Measurements from ENCODE around the gene MGAT1. TPM values are rescaled to one million over a fixed set of nuclear protein-coding genes. Genes with fewer than 3 reads are reported as not detected.

MGAT1 gene
- total and polyA plus RNA-seq, 2 of the 8 experiments (the other 6 are each of a cell fraction or from before 2014, with no cell fraction given), result 66.8 to 77.0 TPM

GRCh38 chr5:180736536-180736935 is 66.1 kb downstream of the MGAT1 start:
- no peak overlapping the region for H2AK5ac ChIP-seq (ENCODE audit: low read depth, low read length)
- H2BK20ac ChIP-seq (ENCODE audit: low read length), result no peak overlapping the region
- no peak overlapping the region for H3K18ac ChIP-seq (ENCODE audit: extremely low read depth, low read length)
- no peaks in the 10 kb centered on the region for H3K9me3 ChIP-seq (ENCODE audit: insufficient read depth in 2 of 2, low read depth in 1 of 2, low read length in 1 of 2)
- H4K5ac ChIP-seq (ENCODE audit: insufficient read length, low read depth, low read length), result no peak overlapping the region
- 0 out of 7 replicates have a peak, but pooled peaks cover 0 to 2% (median 0%) of the 10 kb centered on the region in 4 experiments for H3K27me3 ChIP-seq (replicated peaks in 1 of 4; ENCODE audit: control insufficient read depth in 3 of 4, extremely low read depth in 1 of 4, insufficient read depth in 3 of 4, low read length in 3 of 4)
- H3K27ac ChIP-seq (ENCODE audit: low read depth, low read length), result no peak overlapping the region
- H2BK120ac ChIP-seq (replicated peaks; ENCODE audit: low read depth, low read length), result no peak overlapping the region
- H2AFZ ChIP-seq (ENCODE audit: low read length), result no peak overlapping the region
- no peak overlapping the region for H4K91ac ChIP-seq (replicated peaks; ENCODE audit: insufficient read length, low read length)
- no peak for FAIRE-seq
- no peak overlapping the region for H4K8ac ChIP-seq (ENCODE audit: extremely low read depth, insufficient read depth, low read length)
- no peak overlapping the region for H3K14ac ChIP-seq (ENCODE audit: insufficient read length)
- ChIA-PET POLR2A (ENCODE audit: partially characterized antibody) (no interaction called here), CTCF (ENCODE audit: partially characterized antibody) (interaction anchor here (1.8 kb wide), 1 partner anchor 48 kb away, joined by 6 read pairs; no protein-coding TSS in a partner anchor)
- no peaks in the 10 kb centered on the region for H3K79me1 ChIP-seq (ENCODE audit: low read depth, low read length)
- no peak overlapping the region for H2BK5ac ChIP-seq (ENCODE audit: low read depth, low read length)
- H3K56ac ChIP-seq (replicated peaks; ENCODE audit: insufficient read length, low read depth, low read length), result no peak overlapping the region
- H3K4me1 ChIP-seq (replicated peaks in 1 of 4; ENCODE audit: control insufficient read depth in 3 of 4, insufficient read depth in 4 of 4, low read length in 3 of 4), result no peaks in the 10 kb centered on the region
- H4K20me1 ChIP-seq (replicated peaks in 1 of 2; ENCODE audit: control insufficient read depth in 1 of 2, insufficient read depth in 2 of 2, low read length in 2 of 2), result no peaks in the 10 kb centered on the region
- no peak overlapping the region for H3K4me2 ChIP-seq (ENCODE audit: insufficient read depth in 1 of 2, low read depth in 2 of 2, low read length in 2 of 2)
- no peak overlapping the region for H2BK15ac ChIP-seq (ENCODE audit: low read length)
- no peak overlapping the region for H3K9ac ChIP-seq (replicated peaks in 1 of 4; ENCODE audit: extremely low read depth in 1 of 4, low read depth in 3 of 4, low read length in 3 of 4)
- H2BK12ac ChIP-seq (ENCODE audit: low read depth, low read length), result no peak overlapping the region
- peaks cover 2% of the 10 kb centered on the region; the same call in 1 of the 2 replicates for H3K23me2 ChIP-seq (ENCODE audit: low read depth, low read length)
- no peak overlapping the region for H3K4me3 ChIP-seq (ENCODE audit: extremely low read depth in 1 of 4, insufficient read depth in 2 of 4, low read depth in 3 of 4, low read length in 4 of 4)
- WGBS, 2 experiments (ENCODE audit: extremely low coverage in 1 of 2, insufficient coverage in 1 of 2, insufficient read length in 1 of 2, insufficient replicate concordance in 2 of 2, low coverage in 1 of 2, low lambda C conversion rate in 2 of 2, missing lambda C conversion rate in 1 of 2), result 85% methylated on average over 2 of the region's 2 CpGs; no CpG with 5 or more reads in 1 of the 2 experiments
- H3K36me3 ChIP-seq (ENCODE audit: control insufficient read depth in 2 of 4, insufficient read depth in 4 of 4, low read length in 3 of 4), result no peaks in the 10 kb centered on the region
- H3K4ac ChIP-seq (replicated peaks; ENCODE audit: insufficient read length, low read depth, low read length), result no peak overlapping the region
- no peak for DNase-seq (ENCODE audit: low read depth in 1 of 2, low spot score in 2 of 2)
- no peak for TF ChIP-seq JUND (IDR thresholded peaks at IDR 0.05; ENCODE audit: low read length)
- no peak for TF ChIP-seq GTF2F1 (IDR thresholded peaks at IDR 0.05; ENCODE audit: borderline replicate concordance, low read depth, low read length)
- no peak for TF ChIP-seq EGR1 (IDR thresholded peaks at IDR 0.05; ENCODE audit: borderline replicate concordance, low read depth, low read length)
- TF ChIP-seq HDAC2 (IDR thresholded peaks at IDR 0.05; ENCODE audit: borderline replicate concordance in 1 of 2, low read depth in 2 of 2, low read length in 2 of 2), result no peak
- no peak for TF ChIP-seq TCF12 (IDR thresholded peaks at IDR 0.05; ENCODE audit: low read depth, low read length)
- TF ChIP-seq KDM4A (IDR thresholded peaks at IDR 0.05; ENCODE audit: low read depth, low read length, severe bottlenecking), result no peak
- TF ChIP-seq RAD21 (IDR thresholded peaks at IDR 0.05 in 1 of 2, conservative IDR thresholded peaks at IDR 0.05 in 1 of 2; ENCODE audit: low read depth in 2 of 2, low read length in 2 of 2), result no peak
- no peak for TF ChIP-seq ASH2L (IDR thresholded peaks at IDR 0.05; ENCODE audit: low read length)
- TF ChIP-seq RFX5 (IDR thresholded peaks at IDR 0.05; ENCODE audit: borderline replicate concordance, low read depth, low read length), result no peak
- H3K79me2 ChIP-seq (ENCODE audit: control insufficient read depth in 1 of 2, insufficient read depth in 2 of 2, low read length in 2 of 2), result no peaks in the 10 kb centered on the region
- H3K23ac ChIP-seq (ENCODE audit: insufficient read length), result no peak overlapping the region
